OCI-LY1 (cell line): ENCODE data around the gene HOPX.
"Not testable (repeated sequence)": the region's sequence is repeated elsewhere in the genome, so short reads cannot be mapped to it uniquely, and the experiment has no call there.

Source experiments
- H2AFZ ChIP-seq: fragments of 200-600 bp; sonication (generic), shearing (Covaris generic); 2 replicates; pipeline ENCODE4 v1.6.0; 2014; ENCODE audit warnings: antibody characterized with exemption, mild to moderate bottlenecking, low read length
- H3F3A ChIP-seq: fragments of 200-600 bp; sonication (generic), shearing (Covaris generic); 2 replicates; pipeline ENCODE4 v1.6.0; 2014; ENCODE audit warnings: mild to moderate bottlenecking, antibody characterized with exemption, low read length, moderate library complexity; ENCODE audit not compliant: insufficient read depth
- H3K27ac ChIP-seq: fragments of 200-600 bp; sonication (generic); 2 replicates; pipeline ENCODE4 v1.5.1; 2014; ENCODE audit warnings: low read length, mixed run types, mild to moderate bottlenecking, low read depth; ENCODE audit not compliant: poor library complexity, severe bottlenecking
- H3K27me3 ChIP-seq: fragments of 200-600 bp; sonication (generic); 2 replicates; pipeline ENCODE4 v1.6.0; 2014; ENCODE audit warnings: antibody characterized with exemption, mild to moderate bottlenecking, low read length, moderate library complexity; ENCODE audit not compliant: insufficient read depth
- H3K36me3 ChIP-seq: fragments of 200-600 bp; sonication (generic); 2 replicates; pipeline ENCODE4 v1.6.1; 2014; ENCODE audit warnings: mild to moderate bottlenecking, antibody characterized with exemption, low read length, moderate library complexity, mixed read lengths; ENCODE audit not compliant: insufficient read depth
- H3K4me1 ChIP-seq: fragments of 200-600 bp; sonication (generic); 2 replicates; pipeline ENCODE4 v1.5.1; 2014; ENCODE audit warnings: mild to moderate bottlenecking, low read length, moderate library complexity; ENCODE audit not compliant: insufficient read depth, severe bottlenecking
- H3K4me2 ChIP-seq: fragments of 200-600 bp; sonication (generic), shearing (Covaris generic); 2 replicates; pipeline ENCODE4 v1.6.1; 2014; ENCODE audit warnings: low read length
- H3K4me3 ChIP-seq: fragments of 200-600 bp; sonication (generic); 2 replicates; pipeline ENCODE4 v1.5.1; 2014; ENCODE audit warnings: low read length, low read depth, mild to moderate bottlenecking, mixed read lengths; ENCODE audit not compliant: poor library complexity, severe bottlenecking
- H3K79me2 ChIP-seq: fragments of 200-600 bp; shearing (Covaris generic); 2 replicates; pipeline ENCODE4 v1.6.1; 2016; ENCODE audit warnings: mixed run types, low read length, mixed read lengths; ENCODE audit not compliant: insufficient read depth
- H3K9ac ChIP-seq: fragments of 200-600 bp; sonication (generic), shearing (Covaris generic); 2 replicates; pipeline ENCODE4 v1.6.1; 2014; ENCODE audit warnings: mild to moderate bottlenecking, low read length, mixed read lengths
- H3K9me2 ChIP-seq: fragments of 200-600 bp; sonication (generic), shearing (Covaris generic); 2 replicates; pipeline ENCODE4 v1.6.1; 2014; ENCODE audit warnings: low read depth, mild to moderate bottlenecking, low read length, mixed read lengths
- H3K9me3 ChIP-seq: fragments of 200-600 bp; shearing (Covaris generic); 2 replicates; pipeline ENCODE4 v1.6.1; 2014; ENCODE audit warnings: low read length, mixed read lengths
- H4K20me1 ChIP-seq: fragments of 200-600 bp; sonication (generic), shearing (Covaris generic); 2 replicates; pipeline ENCODE4 v1.6.0; 2016; ENCODE audit warnings: mild to moderate bottlenecking, low read length; ENCODE audit not compliant: insufficient read depth
- EZH2 ChIP-seq: fragments of 200-600 bp; sonication (generic), shearing (Covaris generic); IDR thresholded peaks from 2 replicates; pipeline ENCODE4 v1.8.0; 2017; ENCODE audit warnings: borderline replicate concordance, mixed run types, mild to moderate bottlenecking, antibody characterized with exemption, low read length, moderate library complexity, mixed read lengths
- TF ChIP-seq, protein P1 (sequence below): fragments of 200-600 bp; sonication (generic), shearing (Covaris generic); IDR thresholded peaks from 2 replicates; pipeline ENCODE4 v1.5.1; 2017; ENCODE audit warnings: mild to moderate bottlenecking, antibody characterized with exemption, low read length, moderate library complexity, mixed read lengths

HOPX gene

DNA sequence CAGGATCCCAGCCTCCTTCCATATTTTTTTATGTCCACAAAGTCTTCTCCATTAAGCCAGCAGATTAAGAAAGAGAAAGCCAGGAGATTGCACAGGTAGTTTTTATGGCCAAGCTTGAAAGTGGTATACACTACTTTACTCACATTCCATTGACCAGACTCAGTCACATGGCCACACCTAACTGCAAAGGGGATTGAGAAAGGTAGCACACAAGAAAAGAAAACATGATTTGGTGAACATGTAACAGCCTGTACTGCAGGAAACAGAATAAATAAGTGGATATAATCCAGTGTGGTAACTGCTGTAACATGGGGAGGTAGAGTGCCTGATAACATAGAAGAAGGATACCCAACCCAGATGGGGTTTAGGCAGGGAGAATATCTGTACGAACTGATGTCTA lies 43.9 kb downstream of the HOPX start:
- H3K4me2 ChIP-seq, result no peak overlapping the region
- H3K27me3 ChIP-seq, result no peaks in the 10 kb centered on the region
- H3K27ac ChIP-seq, result no peak overlapping the region
- H2AFZ ChIP-seq, result no peak overlapping the region
- H3K9me3 ChIP-seq, result no peaks in the 10 kb centered on the region
- no peak for TF ChIP-seq EZH2
- TF ChIP-seq, protein P1, sequence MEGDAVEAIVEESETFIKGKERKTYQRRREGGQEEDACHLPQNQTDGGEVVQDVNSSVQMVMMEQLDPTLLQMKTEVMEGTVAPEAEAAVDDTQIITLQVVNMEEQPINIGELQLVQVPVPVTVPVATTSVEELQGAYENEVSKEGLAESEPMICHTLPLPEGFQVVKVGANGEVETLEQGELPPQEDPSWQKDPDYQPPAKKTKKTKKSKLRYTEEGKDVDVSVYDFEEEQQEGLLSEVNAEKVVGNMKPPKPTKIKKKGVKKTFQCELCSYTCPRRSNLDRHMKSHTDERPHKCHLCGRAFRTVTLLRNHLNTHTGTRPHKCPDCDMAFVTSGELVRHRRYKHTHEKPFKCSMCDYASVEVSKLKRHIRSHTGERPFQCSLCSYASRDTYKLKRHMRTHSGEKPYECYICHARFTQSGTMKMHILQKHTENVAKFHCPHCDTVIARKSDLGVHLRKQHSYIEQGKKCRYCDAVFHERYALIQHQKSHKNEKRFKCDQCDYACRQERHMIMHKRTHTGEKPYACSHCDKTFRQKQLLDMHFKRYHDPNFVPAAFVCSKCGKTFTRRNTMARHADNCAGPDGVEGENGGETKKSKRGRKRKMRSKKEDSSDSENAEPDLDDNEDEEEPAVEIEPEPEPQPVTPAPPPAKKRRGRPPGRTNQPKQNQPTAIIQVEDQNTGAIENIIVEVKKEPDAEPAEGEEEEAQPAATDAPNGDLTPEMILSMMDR, result no peak
- no peaks in the 10 kb centered on the region for H3F3A ChIP-seq
- no peak overlapping the region for H3K9ac ChIP-seq
- no peak overlapping the region for H3K4me3 ChIP-seq
- no peaks in the 10 kb centered on the region for H3K9me2 ChIP-seq
- no peaks in the 10 kb centered on the region for H4K20me1 ChIP-seq
- no peaks in the 10 kb centered on the region for H3K79me2 ChIP-seq
- H3K36me3 ChIP-seq, result no peaks in the 10 kb centered on the region
- no peaks in the 10 kb centered on the region for H3K4me1 ChIP-seq

DNA sequence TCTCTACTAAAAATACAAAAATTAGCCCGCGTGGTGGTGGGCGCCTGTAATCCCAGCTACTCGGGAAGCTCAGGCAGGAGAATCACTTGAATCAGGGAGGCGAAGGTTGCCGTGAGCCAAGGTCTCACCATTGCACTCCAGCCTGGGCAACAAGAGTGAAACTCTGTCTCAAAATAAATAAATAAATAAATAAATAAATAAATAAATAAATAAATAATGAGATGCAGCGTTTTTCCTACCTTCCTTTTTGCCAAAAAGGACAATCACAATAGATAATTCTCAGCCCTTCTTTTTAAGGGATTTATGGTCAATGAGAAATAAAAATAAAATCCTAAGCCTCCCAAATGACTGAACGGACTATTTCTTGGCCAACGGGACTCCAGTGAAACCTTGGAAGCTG lies 46.1 kb downstream of the HOPX start:
- H3K27me3 ChIP-seq, H3K36me3 ChIP-seq, H2AFZ ChIP-seq, H4K20me1 ChIP-seq, H3K4me1 ChIP-seq, H3F3A ChIP-seq, H3K4me2 ChIP-seq, H3K9ac ChIP-seq, H3K4me3 ChIP-seq, H3K79me2 ChIP-seq, H3K9me2 ChIP-seq, H3K27ac ChIP-seq, H3K9me3 ChIP-seq: not testable (repeated sequence)

- no peaks in the 10 kb centered on the region for H3K79me2 ChIP-seq
- no peaks in the 10 kb centered on the region for H3K9me3 ChIP-seq
- H3K4me2 ChIP-seq, result no peak overlapping the region
- no peak overlapping the region for H2AFZ ChIP-seq
- H4K20me1 ChIP-seq, result no peaks in the 10 kb centered on the region
- no peaks in the 10 kb centered on the region for H3K4me1 ChIP-seq
- no peak overlapping the region for H3K9ac ChIP-seq
- H3K9me2 ChIP-seq, result no peaks in the 10 kb centered on the region
- TF ChIP-seq, protein P1, result no peak
- no peak for TF ChIP-seq EZH2
- no peaks in the 10 kb centered on the region for H3K27me3 ChIP-seq
- no peaks in the 10 kb centered on the region for H3K36me3 ChIP-seq
- H3K27ac ChIP-seq, result no peak overlapping the region
- no peaks in the 10 kb centered on the region for H3F3A ChIP-seq
- no peak overlapping the region for H3K4me3 ChIP-seq
Observed at GRCh38 chr4:56633486-56633885, 47.6 kb downstream of the HOPX start.

GRCh38 chr4:56630876-56631666 lies 50.0 kb downstream of the HOPX start:
- Histone ChIP-seq H3K27me3 (no peaks in the 10 kb centered on the region), H3K79me2 (no peaks in the 10 kb centered on the region), H3K36me3 (no peaks in the 10 kb centered on the region), H3K9me2 (no peaks in the 10 kb centered on the region), H3K4me1 (no peaks in the 10 kb centered on the region), H3K4me3 (no peak overlapping the region), H2AFZ (no peak overlapping the region), H3F3A (no peaks in the 10 kb centered on the region), H3K9me3 (no peaks in the 10 kb centered on the region), H3K9ac (no peak overlapping the region), H3K27ac (no peak overlapping the region), H3K4me2 (no peak overlapping the region), H4K20me1 (no peaks in the 10 kb centered on the region)
- no peak for TF ChIP-seq EZH2
- TF ChIP-seq, protein P1, result no peak
